Measurements from ENCODE around the gene LRRFIP1.
"Not testable (repeated sequence)": the region's sequence is repeated elsewhere in the genome, so short reads cannot be mapped to it uniquely, and the experiment has no call there.

LRRFIP1 gene

DNA sequence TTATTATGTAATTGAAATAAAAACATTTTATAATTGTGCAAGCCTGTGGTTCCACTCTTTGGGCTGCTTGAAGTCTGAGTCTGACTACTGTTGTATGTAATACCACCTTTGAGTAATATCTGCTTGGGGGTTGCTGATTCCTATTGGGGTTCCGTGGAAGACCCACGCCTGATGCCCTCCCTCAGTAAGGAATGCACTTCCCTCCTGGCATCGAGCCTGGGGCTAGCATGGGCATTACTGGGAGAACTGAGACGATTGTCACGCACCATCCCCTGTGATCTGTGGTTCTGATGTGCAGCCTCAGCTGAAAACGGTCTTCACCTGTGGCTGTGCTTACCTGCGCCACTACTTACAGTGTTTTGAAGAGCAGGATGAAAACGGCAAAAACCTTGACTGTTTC is 138.5 kb downstream of the LRRFIP1 start:
- DNase-seq (ENCODE audit: low read depth), result no peak
- no peak for TF ChIP-seq CTCF (IDR thresholded peaks at IDR 0.05; ENCODE audit: insufficient read depth, low read depth, low read length, missing control alignments)

DNA sequence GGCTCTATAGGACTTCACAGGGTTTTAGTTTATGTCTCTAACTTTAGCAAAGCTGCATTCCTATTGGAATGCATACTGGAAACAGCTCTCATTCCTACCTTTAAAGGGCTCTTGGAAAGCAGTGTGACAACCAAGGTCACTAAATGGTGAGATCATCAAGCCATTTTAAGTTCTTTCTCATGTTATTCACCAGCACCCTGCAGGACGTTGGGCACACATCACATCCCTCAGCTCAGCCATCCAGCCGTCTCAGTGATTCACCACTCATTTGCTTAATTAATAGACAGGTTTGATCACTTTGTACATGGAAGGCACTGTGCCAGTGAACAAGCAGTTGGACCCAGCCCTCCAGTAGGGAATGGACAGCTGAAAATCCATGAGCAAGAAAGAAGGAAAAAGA is 139.0 kb downstream of the LRRFIP1 start:
- no peak overlapping the region for H3K4me3 ChIP-seq (ENCODE audit: low read length)
- TF ChIP-seq CTCF (IDR thresholded peaks at IDR 0.05; ENCODE audit: insufficient read depth, low read depth, low read length, missing control alignments), result no peak
- peak; percentile 39 for DNase-seq (ENCODE audit: low read depth)

More for the DNA sequence above, 138.5 kb downstream of the LRRFIP1 start:
- H3K4me3 ChIP-seq (ENCODE audit: low read length), result no peak overlapping the region

GRCh38 chr2:237772513-237772912 is 145.1 kb downstream of the LRRFIP1 start:
- H3K4me3 ChIP-seq (ENCODE audit: low read length), result no peak overlapping the region
- TF ChIP-seq CTCF (IDR thresholded peaks at IDR 0.05; ENCODE audit: insufficient read depth, low read depth, low read length, missing control alignments), result no peak
- no peak for DNase-seq (ENCODE audit: low read depth)

DNA sequence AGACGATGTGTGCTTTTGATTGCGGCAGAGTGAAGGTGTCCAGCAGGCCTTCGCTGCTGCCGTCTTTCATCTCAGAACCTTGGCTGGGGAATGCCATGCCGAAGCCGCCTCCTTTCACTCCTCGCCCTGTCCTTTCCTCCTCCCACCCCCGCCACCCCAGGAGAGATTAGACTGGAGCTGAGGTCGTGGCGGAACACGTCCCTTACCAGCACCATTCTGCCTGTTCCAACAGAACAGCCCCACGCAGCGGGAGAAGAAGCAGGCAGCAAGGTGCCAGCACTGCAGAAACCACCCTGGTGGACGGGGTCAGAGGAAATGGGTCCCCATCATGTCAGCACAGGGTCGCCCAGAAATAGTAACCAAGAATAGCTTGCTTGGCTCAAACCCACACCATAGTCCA is 146.4 kb downstream of the LRRFIP1 start:
- H3K4me3 ChIP-seq (ENCODE audit: low read length), result no peak overlapping the region
- DNase-seq (ENCODE audit: low read depth), result no peak
- no peak for TF ChIP-seq CTCF (IDR thresholded peaks at IDR 0.05; ENCODE audit: insufficient read depth, low read depth, low read length, missing control alignments)

- DNase-seq (ENCODE audit: low read depth), result peak; percentile 58
- TF ChIP-seq CTCF (IDR thresholded peaks at IDR 0.05; ENCODE audit: insufficient read depth, low read depth, low read length, missing control alignments), result peak; percentile 76
- H3K4me3 ChIP-seq (ENCODE audit: low read length), result no peak overlapping the region
Observed at GRCh38 chr2:237774811-237775553, 147.6 kb downstream of the LRRFIP1 start.

DNA sequence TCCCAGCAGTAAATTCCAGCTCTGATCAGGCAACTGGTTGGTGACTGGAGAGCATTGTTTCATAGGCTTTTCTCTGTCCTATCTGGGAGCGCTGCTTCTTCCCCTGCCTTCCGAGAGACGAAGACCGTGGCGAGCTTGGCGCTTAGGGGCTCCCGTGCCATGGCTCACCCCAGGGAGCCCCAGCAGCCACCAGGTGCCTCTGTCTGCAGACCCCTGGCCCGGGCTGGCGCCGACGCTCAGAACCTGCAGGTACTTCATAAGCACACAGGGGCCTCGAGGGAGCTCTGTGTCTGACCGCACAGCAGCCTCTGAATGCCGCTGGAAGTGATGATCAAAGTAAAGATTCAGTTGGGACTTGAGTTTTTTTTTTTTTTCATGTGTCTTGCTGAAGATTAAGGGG is 152.1 kb downstream of the LRRFIP1 start:
- H3K4me3 ChIP-seq (ENCODE audit: low read length), result no peak overlapping the region
- no peak for DNase-seq (ENCODE audit: low read depth)
- TF ChIP-seq CTCF (IDR thresholded peaks at IDR 0.05; ENCODE audit: insufficient read depth, low read depth, low read length, missing control alignments), result no peak

DNA sequence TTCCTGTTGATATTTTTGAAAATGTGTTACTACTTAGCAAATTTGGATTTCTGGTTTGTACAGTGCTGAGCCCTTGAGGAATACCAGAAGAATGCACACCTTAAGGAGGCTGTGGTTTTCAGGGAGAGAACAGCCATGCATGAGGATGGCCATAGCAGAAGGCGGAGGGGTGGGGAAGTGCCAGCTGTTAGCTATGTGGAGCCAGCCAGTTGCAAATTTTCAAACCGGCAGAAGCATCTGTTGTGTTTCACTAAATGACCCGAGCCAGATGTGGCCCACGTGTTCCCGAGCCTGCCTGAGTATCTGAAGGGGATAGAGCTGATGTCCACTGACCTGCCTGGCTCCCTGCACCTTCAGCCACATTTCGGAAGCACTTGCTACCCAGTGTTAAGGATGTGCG is 154.8 kb downstream of the LRRFIP1 start:
- DNase-seq (ENCODE audit: low read depth), result no peak
- H3K4me3 ChIP-seq (ENCODE audit: low read length), result no peak overlapping the region
- TF ChIP-seq CTCF (IDR thresholded peaks at IDR 0.05; ENCODE audit: insufficient read depth, low read depth, low read length, missing control alignments), result no peak

GRCh38 chr2:237783678-237784077 is 156.3 kb downstream of the LRRFIP1 start:
- not testable (repeated sequence) for H3K4me3 ChIP-seq (ENCODE audit: low read length); DNase-seq (ENCODE audit: low read depth)

Measured in epithelial cell of esophagus (primary cell).